CD4-positive, alpha-beta T cell (primary cell): ENCODE measurements around the gene TMEM121. TPM values are rescaled to one million over a fixed set of nuclear protein-coding genes. Genes with fewer than 3 reads are reported as not detected.

ENCODE experiments used
- ATAC-seq: fragments of 200-7000 bp; cut with Tn5 transposase; one replicate; pipeline ENCODE4 v1.10.0; 2022; ENCODE audit warnings: mild to moderate bottlenecking; ENCODE audit not compliant: poor library complexity
- CTCF ChIA-PET: fragments of 350-600 bp; sonication (Branson Sonifier 250); formaldehyde crosslinking; loops from one replicate; lab custom pipeline; 2021; ENCODE audit warnings: antibody characterized with exemption, inconsistent platforms; lab: Charles Lee
- POLR2A ChIA-PET: fragments of 350-600 bp; sonication (Branson Sonifier 250); formaldehyde crosslinking; loops from one replicate; lab custom pipeline; 2021; ENCODE audit warnings: antibody characterized with exemption, inconsistent platforms; lab: Charles Lee
- DNase-seq, 14 experiments: peaks; one replicate each; pipeline ENCODE4 v3.0.0-alpha.2; 2013 to 2020; ENCODE audit warnings: mixed read lengths in 2 of 14
- H3K27ac ChIP-seq, 2 donors: one replicate each; pipeline versions ENCODE4 v1.5.1 to v1.7.0; 2013; ENCODE audit warnings: low read length in 2 of 2, low read depth in 1 of 2, mild to moderate bottlenecking in 1 of 2
- H3K27me3 ChIP-seq, 2 experiments: 1 replicate in 1 of 2; 2 replicates in 1 of 2; pipeline versions ENCODE4 v1.6.1 to v1.7.0; 2013; ENCODE audit warnings: low read length in 2 of 2, control low read depth in 1 of 2, mild to moderate bottlenecking in 1 of 2, moderate library complexity in 1 of 2; ENCODE audit not compliant: insufficient read depth in 2 of 2, control insufficient read depth in 1 of 2
- H3K36me3 ChIP-seq: one replicate; pipeline ENCODE4 v1.6.1; 2013; ENCODE audit warnings: low read length, control low read depth; ENCODE audit not compliant: insufficient read depth
- H3K4me1 ChIP-seq: one replicate; pipeline ENCODE4 v1.6.1; 2013; ENCODE audit warnings: low read length, control low read depth; ENCODE audit not compliant: insufficient read depth
- H3K4me3 ChIP-seq: one replicate; pipeline ENCODE4 v1.5.1; 2013; ENCODE audit warnings: mild to moderate bottlenecking, low read length, moderate library complexity
- H3K9me3 ChIP-seq, 2 experiments: 1 replicate in 1 of 2; 2 replicates in 1 of 2; pipeline versions ENCODE4 v1.6.1 to v1.7.0; 2013; ENCODE audit warnings: low read length in 2 of 2, mild to moderate bottlenecking in 2 of 2, control low read depth in 1 of 2, moderate library complexity in 1 of 2; ENCODE audit not compliant: control insufficient read depth in 1 of 2, insufficient read depth in 1 of 2
- H3K27ac Mint-ChIP-seq: one replicate; pipeline ENCODE4 v1.8.0; 2020; ENCODE audit warnings: mixed read lengths
- H3K27me3 Mint-ChIP-seq: one replicate; pipeline ENCODE4 v1.8.0; 2021; ENCODE audit warnings: mixed read lengths
- H3K36me3 Mint-ChIP-seq: one replicate; pipeline ENCODE4 v1.8.0; 2021; ENCODE audit warnings: low read depth, mixed read lengths
- H3K4me1 Mint-ChIP-seq: one replicate; pipeline ENCODE4 v1.8.0; 2021; ENCODE audit warnings: low read depth, mixed read lengths
- H3K4me3 Mint-ChIP-seq: one replicate; pipeline ENCODE4 v1.8.0; 2020; ENCODE audit warnings: mild to moderate bottlenecking, mixed read lengths
- H3K9me3 Mint-ChIP-seq: one replicate; pipeline ENCODE4 v1.8.0; 2020; ENCODE audit warnings: mixed read lengths
- intact Hi-C, 2 experiments: fragments of 100-400 bp; cut with DNase I in 1 of 2; cut with micrococcal nuclease in 1 of 2; formaldehyde crosslinking; loops; one replicate each; pipeline versions ENCODE4 v1.15.1 to v1.9.0; 2023 to 2025; cut with DNase I, micrococcal nuclease
- total RNA-seq, 174 experiments: library from RNA in 2 of 174; stranded (reverse) in 2 of 174; gene quantifications; one replicate each; pipeline ENCODE4 v1.2.3 and lab custom pipeline; 2021 to 2026
- TF ChIP-seq, protein P1 (sequence below): fragments of 200-600 bp; IDR thresholded peaks from one replicate; pipeline ENCODE4 v1.8.0; 2022; ENCODE audit warnings: antibody characterized with exemption, mild to moderate bottlenecking

TMEM121 gene
- total RNA-seq, 2 experiments from 2014 or later: 1.6 to 1.7 TPM

DNA sequence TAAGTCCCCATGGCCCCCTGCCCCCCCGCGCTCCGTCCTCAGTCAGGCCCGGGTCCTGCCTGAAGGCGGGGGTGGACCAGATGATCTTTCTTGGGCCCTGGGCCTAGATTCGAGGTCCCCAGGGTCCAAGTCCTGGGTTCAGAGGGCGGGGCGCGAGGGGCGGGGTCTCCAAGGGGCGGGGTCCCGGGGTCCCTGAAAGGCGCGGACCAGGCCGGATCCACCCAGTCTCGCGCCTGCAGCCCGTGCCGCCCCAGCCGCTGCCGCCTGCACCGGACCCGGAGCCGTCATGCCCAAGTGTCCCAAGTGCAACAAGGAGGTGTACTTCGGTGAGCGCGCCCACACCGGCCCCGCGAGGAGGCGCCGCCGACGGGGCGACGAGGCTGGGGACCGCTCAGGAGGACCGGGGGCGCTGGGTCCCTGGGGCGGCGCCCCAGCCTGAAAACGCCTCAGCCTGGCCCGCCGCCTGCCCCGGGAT, 39.4 kb upstream of the TMEM121 start:
- H3K36me3 Mint-ChIP-seq: peaks cover 17% of the 10 kb centered on the region
- Histone ChIP-seq H3K36me3 (peaks cover 10% of the 10 kb centered on the region), H3K4me1 (peaks cover 83% of the 10 kb centered on the region), H3K4me3 (peak overlapping the region; percentile 97), H3K27ac (peak overlapping the region; percentile 100), H3K9me3 (no peaks in the 10 kb centered on the region), H3K27me3 (no peaks in the 10 kb centered on the region)
- intact Hi-C loops: no loop called here
- DNase-seq (peak; percentile 39 to 78 (median 66)), ATAC-seq (no peak)
- ChIA-PET POLR2A (no interaction called here), CTCF (interaction anchor here (1.8 kb wide), 1 partner anchor 39 kb away, joined by 6 read pairs; no protein-coding TSS in a partner anchor)
- H3K27me3 Mint-ChIP-seq: no peaks in the 10 kb centered on the region
- H3K27ac Mint-ChIP-seq: peak overlapping the region; percentile 97
- TF ChIP-seq, protein P1, sequence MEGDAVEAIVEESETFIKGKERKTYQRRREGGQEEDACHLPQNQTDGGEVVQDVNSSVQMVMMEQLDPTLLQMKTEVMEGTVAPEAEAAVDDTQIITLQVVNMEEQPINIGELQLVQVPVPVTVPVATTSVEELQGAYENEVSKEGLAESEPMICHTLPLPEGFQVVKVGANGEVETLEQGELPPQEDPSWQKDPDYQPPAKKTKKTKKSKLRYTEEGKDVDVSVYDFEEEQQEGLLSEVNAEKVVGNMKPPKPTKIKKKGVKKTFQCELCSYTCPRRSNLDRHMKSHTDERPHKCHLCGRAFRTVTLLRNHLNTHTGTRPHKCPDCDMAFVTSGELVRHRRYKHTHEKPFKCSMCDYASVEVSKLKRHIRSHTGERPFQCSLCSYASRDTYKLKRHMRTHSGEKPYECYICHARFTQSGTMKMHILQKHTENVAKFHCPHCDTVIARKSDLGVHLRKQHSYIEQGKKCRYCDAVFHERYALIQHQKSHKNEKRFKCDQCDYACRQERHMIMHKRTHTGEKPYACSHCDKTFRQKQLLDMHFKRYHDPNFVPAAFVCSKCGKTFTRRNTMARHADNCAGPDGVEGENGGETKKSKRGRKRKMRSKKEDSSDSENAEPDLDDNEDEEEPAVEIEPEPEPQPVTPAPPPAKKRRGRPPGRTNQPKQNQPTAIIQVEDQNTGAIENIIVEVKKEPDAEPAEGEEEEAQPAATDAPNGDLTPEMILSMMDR: no peak
- peak overlapping the region; percentile 90 for H3K4me3 Mint-ChIP-seq
- H3K4me1 Mint-ChIP-seq: peaks cover 48% of the 10 kb centered on the region
- H3K9me3 Mint-ChIP-seq: no peaks in the 10 kb centered on the region

DNA sequence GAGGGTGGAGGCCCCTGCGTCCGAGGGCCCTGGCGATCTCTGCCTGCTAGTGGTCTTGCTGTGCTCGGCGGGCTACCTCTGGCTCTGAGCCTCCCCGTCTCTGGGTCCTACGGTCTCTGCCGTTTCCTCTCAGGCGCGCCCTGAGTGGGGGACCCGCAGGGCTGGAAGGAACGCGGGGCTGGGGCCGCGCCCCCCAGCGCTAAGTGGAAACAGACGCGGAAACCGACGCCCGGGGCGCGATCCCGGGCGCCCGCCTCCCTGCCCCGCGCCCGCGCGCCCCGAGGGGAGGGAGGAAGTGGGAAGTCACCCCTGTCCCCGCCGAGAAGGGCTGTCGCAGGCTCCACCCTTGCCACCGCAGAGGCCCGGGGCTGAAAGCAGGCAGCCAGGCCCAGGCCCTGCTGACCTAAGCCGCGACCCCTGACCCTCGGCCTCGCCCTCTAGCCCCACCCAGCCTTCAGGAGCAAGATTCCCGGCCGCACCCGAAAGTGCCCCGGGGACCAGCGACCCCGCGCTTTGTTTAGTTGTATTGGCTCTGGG, 38.9 kb upstream of the TMEM121 start:
- H3K36me3 Mint-ChIP-seq: peaks cover 16% of the 10 kb centered on the region
- H3K4me3 Mint-ChIP-seq: peak overlapping the region; percentile 90
- peak; percentile 3 for ATAC-seq
- Histone ChIP-seq H3K27ac (peak overlapping the region; percentile 92 to 100), H3K36me3 (peaks cover 13% of the 10 kb centered on the region), H3K4me1 (peaks cover 83% of the 10 kb centered on the region), H3K4me3 (peak overlapping the region; percentile 97), H3K27me3 (no peaks in the 10 kb centered on the region), H3K9me3 (no peaks in the 10 kb centered on the region)
- H3K4me1 Mint-ChIP-seq: peaks cover 43% of the 10 kb centered on the region
- no peaks in the 10 kb centered on the region for H3K27me3 Mint-ChIP-seq
- no peaks in the 10 kb centered on the region for H3K9me3 Mint-ChIP-seq
- H3K27ac Mint-ChIP-seq: peak overlapping the region; percentile 97
- peak; percentile 53 to 91 (median 74) for DNase-seq
- TF ChIP-seq, protein P1: no peak
- intact Hi-C loops: no loop called here
- POLR2A ChIA-PET: no interaction called here
- CTCF ChIA-PET: interaction anchor here (1.8 kb wide), 1 partner anchor 39 kb away, joined by 6 read pairs; no protein-coding TSS in a partner anchor

DNA sequence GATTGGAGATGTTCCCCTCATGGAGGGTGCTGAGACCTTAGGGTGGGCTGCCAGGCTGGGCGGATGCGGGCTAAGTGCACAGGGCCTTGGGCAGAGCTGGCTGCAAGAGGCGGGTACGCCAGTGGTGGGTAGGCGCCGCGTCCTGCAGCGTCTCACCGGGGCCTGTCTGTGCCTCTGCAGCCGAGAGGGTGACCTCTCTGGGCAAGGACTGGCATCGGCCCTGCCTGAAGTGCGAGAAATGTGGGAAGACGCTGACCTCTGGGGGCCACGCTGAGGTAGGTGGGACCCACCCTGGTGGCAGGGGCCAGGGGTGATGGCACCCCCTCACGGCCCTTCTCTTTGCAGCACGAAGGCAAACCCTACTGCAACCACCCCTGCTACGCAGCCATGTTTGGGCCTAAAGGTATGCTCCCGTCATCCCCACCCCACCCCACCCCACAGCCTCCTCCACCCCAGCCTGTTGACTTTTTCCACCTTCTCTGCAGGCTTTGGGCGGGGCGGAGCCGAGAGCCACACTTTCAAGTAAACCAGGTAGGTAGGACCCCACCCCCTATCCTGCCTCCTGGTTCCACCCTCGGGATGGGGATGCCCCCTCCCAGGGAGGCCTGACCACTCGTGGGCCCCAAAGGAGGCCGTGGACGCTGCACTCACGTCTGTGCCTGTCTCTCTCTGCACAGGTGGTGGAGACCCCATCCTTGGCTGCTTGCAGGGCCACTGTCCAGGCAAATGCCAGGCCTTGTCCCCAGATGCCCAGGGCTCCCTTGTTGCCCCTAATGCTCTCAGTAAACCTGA, 38.2 kb upstream of the TMEM121 start:
- H3K4me1 Mint-ChIP-seq: peaks cover 38% of the 10 kb centered on the region
- intact Hi-C loops: no loop called here
- Histone ChIP-seq H3K27me3 (no peaks in the 10 kb centered on the region), H3K4me1 (peaks cover 77% of the 10 kb centered on the region), H3K9me3 (no peaks in the 10 kb centered on the region), H3K36me3 (peaks cover 13% of the 10 kb centered on the region), H3K4me3 (peak overlapping the region; percentile 97), H3K27ac (peak overlapping the region; percentile 92 to 100)
- no peaks in the 10 kb centered on the region for H3K27me3 Mint-ChIP-seq
- peak in 9 of 14 experiments; percentile 35 to 64 (median 49) for DNase-seq
- H3K9me3 Mint-ChIP-seq: no peaks in the 10 kb centered on the region
- H3K27ac Mint-ChIP-seq: peak overlapping the region; percentile 97
- H3K4me3 Mint-ChIP-seq: peak overlapping the region; percentile 90
- ChIA-PET POLR2A (interaction anchor here (1.7 to 3.9 kb wide), 3 partner anchors 9 to 503 kb away, joined by 5 to 154 read pairs (median 8); partner anchors contain the start of genes CLBA1 and GPR132), CTCF (interaction anchor here (2.9 to 6.3 kb wide), 4 partner anchors 7 to 118 kb away, joined by 28 to 155 read pairs (median 34); partner anchors contain the start of gene CRIP2)
- peaks cover 16% of the 10 kb centered on the region for H3K36me3 Mint-ChIP-seq
- TF ChIP-seq, protein P1: no peak
- no peak for ATAC-seq
